DMS153 treated with DMSO at 0.1 percent for 48 hours (cell line): Measurements from ENCODE around the gene TXNDC5.
"Not testable (repeated sequence)": the region's sequence is repeated elsewhere in the genome, so short reads cannot be mapped to it uniquely, and the experiment has no call there.

Experiments
- DNase-seq: peaks from one replicate; lab custom pipeline; 2025; ENCODE audit not compliant: unreplicated experiment; lab: John Stamatoyannopoulos, UW

The TXNDC5 gene

GRCh38 chr6:7897461-7898192 is 13.0 kb downstream of the TXNDC5 start:
- DNase-seq = no peak

DNA sequence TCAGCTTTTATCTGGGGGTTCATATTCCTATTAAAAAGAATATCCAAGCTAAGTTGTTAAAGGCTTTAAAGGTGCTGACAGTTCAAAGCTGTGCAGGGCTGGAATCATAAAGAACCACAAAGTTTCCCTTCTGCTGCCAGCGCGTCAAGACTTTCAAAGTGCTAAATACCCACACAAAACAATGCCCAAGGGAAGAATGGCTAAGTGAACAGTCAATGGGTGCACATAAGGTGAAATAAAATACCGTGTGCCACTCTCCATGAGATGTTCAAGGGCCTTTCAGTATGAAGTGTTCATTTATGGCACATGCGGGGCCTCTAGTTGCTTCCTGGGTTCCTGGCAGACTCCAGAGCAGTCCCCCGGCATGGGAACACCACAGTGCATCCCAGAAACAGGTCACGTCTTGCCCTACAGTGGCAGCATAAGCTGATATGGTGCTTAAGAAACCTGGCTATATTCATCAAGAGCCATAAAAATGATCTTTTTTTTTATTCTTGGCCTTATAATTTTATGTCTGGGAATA is 14.1 kb downstream of the TXNDC5 start:
- no peak for DNase-seq

DNA sequence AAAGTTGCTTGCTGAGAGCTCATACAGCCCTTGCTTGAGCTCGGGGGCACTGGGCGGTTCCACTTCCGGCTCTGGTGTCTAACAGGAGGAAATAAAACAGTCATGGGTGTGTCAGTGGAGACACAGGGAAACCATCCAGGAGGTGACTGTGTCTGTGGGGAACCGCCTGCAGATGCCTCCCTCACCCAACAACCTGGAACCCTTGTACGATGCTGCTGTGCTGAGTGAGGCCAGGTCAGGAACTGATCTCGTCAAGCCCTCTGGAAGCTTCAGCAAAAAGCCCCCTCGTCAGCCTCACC is 15.5 kb downstream of the TXNDC5 start:
- no peak for DNase-seq

- no peak for DNase-seq
Measured at GRCh38 chr6:7894262-7895124, 16.1 kb downstream of the TXNDC5 start.

DNA sequence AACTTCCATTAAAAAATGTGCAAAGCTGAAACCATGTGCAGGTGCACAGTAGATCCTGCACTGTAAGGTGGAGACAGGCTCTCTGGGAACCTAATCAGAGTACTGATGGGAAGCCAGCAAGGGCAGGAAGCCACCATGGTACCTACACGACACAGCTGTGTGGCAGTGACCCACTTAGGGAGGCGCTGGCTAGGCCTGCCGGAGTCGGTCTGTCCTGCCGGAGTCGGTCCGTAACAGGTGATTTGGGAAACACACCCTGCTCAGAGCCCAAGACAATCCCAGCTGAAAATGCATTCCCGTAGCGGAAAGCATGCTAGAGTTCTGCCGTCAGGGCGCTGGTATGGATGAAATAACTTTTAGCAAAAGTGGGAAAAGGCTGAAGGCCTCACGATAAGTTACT is 17.2 kb downstream of the TXNDC5 start:
- no peak for DNase-seq

GRCh38 chr6:7892367-7892766 is 18.2 kb downstream of the TXNDC5 start:
- DNase-seq = not testable (repeated sequence)

- DNase-seq = no peak
Measured at GRCh38 chr6:7891078-7891872, 19.3 kb downstream of the TXNDC5 start.

GRCh38 chr6:7888587-7889357 is 21.8 kb downstream of the TXNDC5 start:
- no peak for DNase-seq

DNA sequence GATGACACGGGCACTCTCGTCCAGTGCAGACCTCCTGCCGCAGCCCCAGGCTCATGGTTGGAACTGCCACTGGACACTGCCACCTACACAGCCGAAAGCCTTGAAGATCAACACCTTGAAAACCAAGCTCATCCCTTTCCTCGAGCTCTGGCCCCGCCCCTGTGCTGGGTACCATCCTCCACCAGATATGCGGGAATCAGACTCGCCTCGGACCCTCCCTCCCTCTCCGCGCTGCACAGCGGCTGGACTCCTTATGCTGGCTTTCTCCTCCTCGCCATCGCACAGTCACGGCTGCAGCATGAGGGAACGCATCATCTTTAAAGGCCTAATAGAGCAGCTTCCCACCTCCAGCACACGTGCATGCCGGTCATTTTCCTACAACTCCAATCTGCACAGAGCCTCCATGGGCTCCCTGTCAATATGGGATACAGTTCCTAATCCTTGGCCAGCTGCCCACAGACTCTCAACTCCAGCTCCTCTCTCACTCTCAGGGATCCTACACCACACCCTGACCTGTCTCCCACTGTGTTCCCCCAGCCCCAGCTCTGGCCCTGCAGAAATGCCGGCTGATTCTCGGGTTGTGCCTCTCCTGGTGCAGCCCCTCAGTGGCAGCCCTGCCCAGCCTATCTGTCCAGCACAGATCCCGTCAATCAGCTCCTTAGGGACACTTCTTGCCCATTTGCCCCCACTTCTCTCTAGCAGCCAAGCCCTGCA is 23.2 kb downstream of the TXNDC5 start:
- DNase-seq = no peak

DNA sequence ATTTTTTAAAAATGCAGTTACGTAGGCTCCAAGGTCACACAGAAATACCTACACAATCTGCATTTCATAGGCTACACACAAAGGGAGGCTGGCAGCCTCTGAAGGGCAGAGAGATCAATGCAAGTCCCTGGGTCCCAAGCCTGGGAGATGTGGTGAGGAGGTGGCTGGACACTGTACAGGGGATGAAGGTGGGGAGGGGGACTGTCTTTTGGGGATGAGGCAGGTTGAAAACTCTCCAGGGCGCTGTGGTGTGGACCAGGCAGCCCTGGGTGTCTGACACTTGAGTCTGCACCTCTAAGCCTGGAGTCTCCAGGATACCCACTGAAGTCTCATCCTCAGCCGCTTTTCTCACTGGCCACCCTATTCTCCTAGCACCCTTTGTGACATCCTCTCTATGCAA is 24.5 kb downstream of the TXNDC5 start:
- DNase-seq = no peak

DNA sequence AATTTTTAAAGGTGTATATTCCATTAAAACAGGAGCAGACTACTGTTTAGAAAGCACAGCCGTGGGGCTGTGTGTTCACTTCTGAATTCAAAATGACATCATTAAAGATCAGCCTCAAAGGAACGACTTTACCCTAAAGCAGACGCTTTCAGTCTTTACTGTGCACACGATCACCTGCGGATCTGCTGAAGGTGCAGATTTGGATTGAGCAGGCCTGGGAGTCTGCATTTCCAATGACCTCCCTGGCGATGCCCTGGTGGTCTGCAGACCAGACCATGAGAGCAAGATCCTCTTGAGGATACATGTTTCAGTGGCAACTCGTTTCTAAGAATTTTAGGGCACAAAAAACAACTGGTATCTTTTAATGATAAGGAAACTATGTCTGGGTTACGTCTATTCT is 27.2 kb downstream of the TXNDC5 start:
- no peak for DNase-seq

DNA sequence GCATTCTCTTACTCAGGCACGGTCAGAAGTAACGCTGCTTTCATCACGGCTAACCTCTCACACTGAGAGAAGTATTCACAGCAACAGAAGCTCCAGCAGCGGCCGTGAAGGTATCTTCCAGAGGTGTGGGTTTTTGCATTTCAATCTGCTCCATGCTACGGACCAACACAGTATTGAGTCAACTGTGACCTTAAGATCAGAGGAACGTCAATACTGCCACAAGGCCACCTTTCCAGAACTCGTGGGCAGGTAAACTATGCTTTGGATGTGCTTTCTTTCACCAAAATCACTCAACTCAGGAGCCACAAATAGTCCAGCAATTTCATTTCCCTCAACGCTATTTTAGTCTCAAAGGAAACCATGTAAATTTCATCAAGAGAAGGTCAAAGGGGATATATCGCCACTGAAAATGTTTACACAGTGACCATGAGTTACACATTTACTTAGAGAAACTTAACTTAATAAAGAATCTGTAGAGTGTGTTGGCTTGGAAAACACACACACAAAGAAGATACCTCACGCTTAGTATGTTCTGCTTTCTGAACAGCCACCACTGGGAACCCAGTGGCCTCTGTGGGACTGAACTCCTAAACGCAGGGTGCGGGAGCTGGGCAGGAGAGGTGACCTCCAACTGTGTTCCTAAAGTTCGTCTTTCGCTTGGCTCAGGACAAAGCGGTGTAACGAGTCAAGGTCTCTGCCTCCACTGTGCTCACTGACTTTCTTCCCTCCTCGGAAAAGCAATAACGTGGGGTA is 27.9 kb downstream of the TXNDC5 start:
- no peak for DNase-seq

GRCh38 chr6:7881765-7882500 is 28.7 kb downstream of the TXNDC5 start:
- no peak for DNase-seq

DNA sequence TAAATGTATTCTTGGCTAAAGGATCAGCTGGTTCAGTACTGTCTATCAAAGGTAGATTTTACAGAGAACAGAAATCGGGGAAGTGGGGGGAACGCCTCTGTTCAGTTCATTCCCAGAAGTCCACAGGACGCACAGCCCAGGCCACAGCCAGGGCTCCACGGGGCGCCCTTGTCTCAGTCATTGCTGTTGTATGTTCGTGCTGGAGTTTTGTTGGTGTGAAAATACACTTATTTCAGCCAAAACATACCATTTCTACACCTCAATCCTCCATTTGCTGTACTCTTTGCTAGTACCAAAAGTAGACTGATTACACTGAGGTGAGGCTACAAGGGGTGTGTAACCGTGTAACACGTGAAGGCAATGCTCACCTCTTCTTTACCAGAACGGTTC is 29.9 kb downstream of the TXNDC5 start:
- no peak for DNase-seq

DNA sequence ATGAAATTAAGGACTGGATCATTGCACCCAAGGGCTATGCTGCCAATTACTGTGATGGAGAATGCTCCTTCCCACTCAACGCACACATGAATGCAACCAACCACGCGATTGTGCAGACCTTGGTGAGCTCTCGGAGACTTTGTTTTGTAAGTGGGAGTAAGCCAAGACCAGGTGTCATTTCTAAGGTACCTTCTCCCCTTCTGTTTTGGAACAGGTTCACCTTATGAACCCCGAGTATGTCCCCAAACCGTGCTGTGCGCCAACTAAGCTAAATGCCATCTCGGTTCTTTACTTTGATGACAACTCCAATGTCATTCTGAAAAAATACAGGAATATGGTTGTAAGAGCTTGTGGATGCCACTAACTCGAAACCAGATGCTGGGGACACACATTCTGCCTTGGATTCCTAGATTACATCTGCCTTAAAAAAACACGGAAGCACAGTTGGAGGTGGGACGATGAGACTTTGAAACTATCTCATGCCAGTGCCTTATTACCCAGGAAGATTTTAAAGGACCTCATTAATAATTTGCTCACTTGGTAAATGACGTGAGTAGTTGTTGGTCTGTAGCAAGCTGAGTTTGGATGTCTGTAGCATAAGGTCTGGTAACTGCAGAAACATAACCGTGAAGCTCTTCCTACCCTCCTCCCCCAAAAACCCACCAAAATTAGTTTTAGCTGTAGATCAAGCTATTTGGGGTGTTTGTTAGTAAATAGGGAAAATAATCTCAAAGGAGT is 30.4 kb downstream of the TXNDC5 start:
- no peak for DNase-seq

- no peak for DNase-seq
Measured at GRCh38 chr6:7879579-7879978, 31.0 kb downstream of the TXNDC5 start.

DNA sequence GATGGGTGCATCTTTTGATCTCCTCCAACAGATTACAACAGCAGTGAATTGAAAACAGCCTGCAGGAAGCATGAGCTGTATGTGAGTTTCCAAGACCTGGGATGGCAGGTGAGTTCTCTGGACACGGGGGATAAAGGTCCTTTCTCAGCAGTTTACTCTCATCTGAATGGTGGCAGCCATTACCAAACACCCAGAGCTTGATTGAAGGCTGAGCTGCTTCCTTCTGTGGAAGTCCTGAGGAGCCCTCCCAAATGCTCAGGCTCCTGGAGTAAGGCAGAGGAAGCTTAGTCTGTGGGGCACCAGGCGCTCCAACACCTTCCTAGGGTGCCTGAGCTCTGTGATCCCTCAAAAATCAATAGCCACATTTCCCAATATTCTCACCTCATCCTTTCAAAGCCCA is 31.5 kb downstream of the TXNDC5 start:
- DNase-seq = no peak

GRCh38 chr6:7878401-7878964 is 32.1 kb downstream of the TXNDC5 start:
- no peak for DNase-seq
